HepG2 (cell line): ENCODE measurements around the gene CTU2. TPM values are rescaled to one million over a fixed set of nuclear protein-coding genes. Genes with fewer than 3 reads are reported as not detected.

Experiments
- ATAC-seq: fragments of 200-7000 bp; cut with Tn5 transposase; 3 replicates; pipeline ENCODE4 v1.9.1; 2020; ENCODE audit warnings: mild to moderate bottlenecking, moderate library complexity
- BruUV-seq: library from RNA; stranded (reverse); fragments of 400-500 nt; replicated peaks from 2 replicates; lab custom pipeline; 2021; lab: Mats Ljungman, UMichigan
- CTCF ChIA-PET: fragments of 300-600 bp; formaldehyde crosslinking; extraction: SDS; loops from one replicate; lab custom pipeline; 2021; ENCODE audit warnings: low total read pairs, inconsistent platforms, low intra/inter-chr PET ratio; lab: Yijun Ruan, JAX
- POLR2A ChIA-PET: fragments of 350-600 bp; sonication (Branson Sonifier 250); formaldehyde crosslinking; loops from one replicate; lab custom pipeline; 2020; ENCODE audit warnings: antibody characterized with exemption, inconsistent platforms; lab: Yijun Ruan, JAX
- DNase-seq: peaks from one replicate; pipeline ENCODE4 v3.0.0-alpha.2; 2015; ENCODE audit warnings: low spot score
- FAIRE-seq: peaks from 3 replicates; lab custom pipeline; 2011; peaks lifted over from hg19 to GRCh38; lab: Jason Lieb, UNC
- H2AFZ ChIP-seq: one replicate; pipeline ENCODE4 v1.6.1; 2011; ENCODE audit warnings: low read length, inconsistent platforms
- H3K27ac ChIP-seq: fragments of 300-600 bp; 3 replicates; pipeline ENCODE4 v1.8.0; 2011; ENCODE audit warnings: mixed run types, mild to moderate bottlenecking, mixed read lengths, low read length, inconsistent platforms; ENCODE audit not compliant: insufficient read depth; ENCODE audit errors: extremely low read length
- H3K27me3 ChIP-seq, 2 experiments: fragments of 200-600 bp in 1 of 2; 2 replicates in 1 of 2; 3 replicates in 1 of 2; pipeline versions ENCODE4 v1.6.0 to v1.8.0; 2011; ENCODE audit warnings: low read length in 2 of 2, mild to moderate bottlenecking in 2 of 2, moderate library complexity in 2 of 2, inconsistent platforms in 1 of 2; ENCODE audit not compliant: insufficient read depth in 2 of 2, control insufficient read depth in 1 of 2
- H3K36me3 ChIP-seq, 2 experiments: fragments of 200-600 bp in 1 of 2; replicated peaks in 1 of 2; 2 replicates in 1 of 2; 3 replicates in 1 of 2; pipeline versions ENCODE4 v1.5.1 to v1.8.0; 2011; ENCODE audit warnings: low read length in 2 of 2, inconsistent platforms in 1 of 2; ENCODE audit not compliant: insufficient read depth in 2 of 2, control insufficient read depth in 1 of 2
- H3K4me1 ChIP-seq: 2 replicates; pipeline ENCODE4 v1.5.1; 2012; ENCODE audit warnings: low read length, inconsistent platforms; ENCODE audit not compliant: insufficient read depth
- H3K4me2 ChIP-seq: 2 replicates; pipeline ENCODE4 v1.6.0; 2011; ENCODE audit warnings: low read depth, low read length, inconsistent platforms
- H3K4me3 ChIP-seq, 3 experiments: fragments of 200-600 bp in 1 of 3; sonication (generic), shearing (Covaris generic) in 1 of 3; replicated peaks in 1 of 3; 2 replicates each; pipeline ENCODE4 v1.5.1; 2011 to 2016; ENCODE audit warnings: low read length in 3 of 3, inconsistent platforms in 2 of 3, low read depth in 2 of 3, mild to moderate bottlenecking in 2 of 3, control low read depth in 1 of 3, mixed read lengths in 1 of 3; ENCODE audit not compliant: insufficient read depth in 1 of 3
- H3K79me2 ChIP-seq: one replicate; pipeline ENCODE4 v1.6.1; 2011; ENCODE audit warnings: low read length, inconsistent platforms; ENCODE audit not compliant: insufficient read depth
- H3K9ac ChIP-seq: 2 replicates; pipeline ENCODE4 v1.6.0; 2011; ENCODE audit warnings: mild to moderate bottlenecking, low read depth, low read length, inconsistent platforms; ENCODE audit not compliant: insufficient read depth
- H3K9me3 ChIP-seq: 2 replicates; pipeline ENCODE4 v1.5.1; 2012; ENCODE audit warnings: mild to moderate bottlenecking, low read length
- H4K20me1 ChIP-seq: 2 replicates; pipeline ENCODE4 v1.6.0; 2011; ENCODE audit warnings: inconsistent platforms, mild to moderate bottlenecking, low read length, moderate library complexity; ENCODE audit not compliant: insufficient read depth
- POGK ChIP-seq: sonication (generic); formaldehyde crosslinking; conservative IDR thresholded peaks from 2 replicates; pipeline ENCODE4 v1.8.0; 2022; ENCODE audit warnings: mild to moderate bottlenecking, moderate library complexity, missing genetic modification reagents
- SP2 ChIP-seq: sonication (generic); formaldehyde crosslinking; IDR thresholded peaks from 2 replicates; pipeline ENCODE4 v1.5.1; 2020; ENCODE audit warnings: mild to moderate bottlenecking, missing genetic modification reagents
- WGBS: methylation state at CpG from one replicate; pipeline ENCODE4 v1.1.6; 2017; ENCODE audit warnings: low lambda C conversion rate; 5-methylcytosine and 5-hydroxymethylcytosine counted together
- in situ Hi-C: cut with HindIII; loops from 2 replicates; pipeline ENCODE4 v1.10.0; 2017; ENCODE audit warnings: low pct_unique_long_range_greater_than_20kb; ENCODE audit not compliant: extremely low pct_ligation_motif_present
- intact Hi-C: fragments of 100-400 bp; cut with micrococcal nuclease; formaldehyde crosslinking; loops from one replicate; pipeline ENCODE4 v1.10.0; 2022; ENCODE audit not compliant: unreplicated experiment
- polyA plus RNA-seq, 8 experiments: library from polyadenylated mRNA; depleted of rRNA in 3 of 8; stranded (reverse) in 7 of 8; unstranded in 1 of 8; fragments of >200 nt; fragmentation: Illumina TruSeq in 4 of 8; extraction: Trizol in 4 of 8; gene quantifications; 2 replicates each; pipeline versions ENCODE4 v1.2.1 to v1.2.3, GENCODE V29; 2011 to 2016; ENCODE audit warnings: low read depth in 4 of 8, missing spikeins in 1 of 8, mixed read lengths in 1 of 8; ENCODE audit not compliant: insufficient read depth in 1 of 8
- total RNA-seq, 5 experiments: library from RNA; depleted of rRNA; stranded (reverse); fragments of >200 nt; fragmentation: Illumina TruSeq; extraction: Trizol; gene quantifications; 2 replicates each; pipeline ENCODE4 v1.2.3, GENCODE V29; 2016; ENCODE audit warnings: low read depth in 1 of 5

The CTU2 gene
- total and polyA plus RNA-seq, 2 of the 13 experiments (the other 11 are each of a cell fraction or from before 2014, with no cell fraction given): 13.3 to 21.9 TPM

- Histone ChIP-seq H3K4me2 (peak overlapping the region; percentile 91; the same call in 1 of the 2 replicates), H3K4me3 (no peak overlapping the region), H3K36me3 (no peaks in the 10 kb centered on the region), H3K4me1 (peaks cover 66% of the 10 kb centered on the region), H3K9ac (no peak overlapping the region), H3K9me3 (no peaks in the 10 kb centered on the region), H4K20me1 (peaks cover 3% of the 10 kb centered on the region; the same call in 1 of the 2 replicates), H3K79me2 (no peaks in the 10 kb centered on the region), H3K27me3 (peaks cover 11 to 67% of the 10 kb centered on the region in 2 experiments; a peak in 4 of 5 replicates), H2AFZ (no peak overlapping the region), H3K27ac (no peak overlapping the region)
- intact Hi-C loops: loop anchor here (2.0 kb wide), 1 partner anchor 34 kb away; the partner anchor contains the start of gene CYBA
- FAIRE-seq (no peak), ATAC-seq (no peak), DNase-seq (no peak)
- ChIA-PET CTCF (no interaction called here), POLR2A (interaction anchor here (1.5 kb wide), 1 partner anchor 22 kb away, joined by 7 read pairs; the partner anchor contains the start of gene MVD)
- in situ Hi-C loops: no loop called here
- TF ChIP-seq POGK (CRISPR knock-in tag) (0 out of 2 replicates have a peak, but pooled peaks have one; percentile 28), SP2 (no peak)
- 38% methylated on average over 10 of the region's 15 CpGs for WGBS
- no TSS peak for BruUV-seq
Observed at GRCh38 chr16:88684569-88685155, 21.6 kb upstream of the CTU2 start.
